SK-N-SH (cell line): ENCODE measurements around the gene ASTN2. TPM values are rescaled to one million over a fixed set of nuclear protein-coding genes. Genes with fewer than 3 reads are reported as not detected.

Experiments used
- CTCF ChIA-PET: fragments of 300-600, 350-600 bp; formaldehyde crosslinking; extraction: SDS; loops from one replicate; lab custom pipeline; 2021; lab: Yijun Ruan, JAX
- POLR2A ChIA-PET: fragments of 350-600 bp; sonication (Branson Sonifier 250); formaldehyde crosslinking; extraction: SDS; loops from one replicate; lab custom pipeline; 2020; ENCODE audit warnings: antibody characterized with exemption, inconsistent platforms; lab: Yijun Ruan, JAX
- DNase-seq: peaks from one replicate; pipeline ENCODE4 v3.0.0; 2012
- H2AFZ ChIP-seq: fragments of 200-600 bp; sonication (generic); 2 replicates; pipeline ENCODE4 v1.8.1; 2016; ENCODE audit warnings: antibody characterized with exemption, mild to moderate bottlenecking, low read depth
- H3F3A ChIP-seq: fragments of 200-600 bp; sonication (generic); replicated peaks from 2 replicates; pipeline ENCODE3; 2016; ENCODE audit warnings: antibody characterized with exemption, mild to moderate bottlenecking; ENCODE audit not compliant: insufficient read depth
- H3K27ac ChIP-seq, 2 experiments: fragments of 200-500 bp in 1 of 2; fragments of 200-600 bp in 1 of 2; sonication (Bioruptor generic) in 1 of 2; sonication (generic), shearing (Covaris generic) in 1 of 2; 2 replicates each; pipeline versions ENCODE4 v1.5.1 to v1.6.1; 2014 to 2016; ENCODE audit warnings: low read depth in 2 of 2, inconsistent platforms in 1 of 2, low read length in 1 of 2, mild to moderate bottlenecking in 1 of 2, mixed read lengths in 1 of 2
- H3K27me3 ChIP-seq: fragments of 200-600 bp; sonication (generic), shearing (Covaris generic); 2 replicates; pipeline ENCODE4 v1.6.1; 2016; ENCODE audit warnings: mixed run types; ENCODE audit not compliant: insufficient read depth
- H3K36me3 ChIP-seq, 2 experiments: fragments of 200-500 bp in 1 of 2; fragments of 200-600 bp in 1 of 2; sonication (Bioruptor generic) in 1 of 2; sonication (generic) in 1 of 2; replicated peaks in 1 of 2; 2 replicates each; pipeline versions ENCODE3 to v1.5.1; 2014 to 2016; ENCODE audit warnings: low read length in 1 of 2, mild to moderate bottlenecking in 1 of 2; ENCODE audit not compliant: insufficient read depth in 2 of 2, control insufficient read depth in 1 of 2
- H3K4me1 ChIP-seq, 2 experiments: fragments of 200-500 bp in 1 of 2; fragments of 200-600 bp in 1 of 2; sonication (Bioruptor generic) in 1 of 2; sonication (generic), shearing (Covaris generic) in 1 of 2; 2 replicates each; pipeline versions ENCODE4 v1.5.1 to v1.6.1; 2014 to 2016; ENCODE audit warnings: low read depth in 1 of 2, low read length in 1 of 2, mixed run types in 1 of 2; ENCODE audit not compliant: insufficient read depth in 2 of 2, control insufficient read depth in 1 of 2
- H3K4me2 ChIP-seq: fragments of 200-600 bp; sonication (generic), shearing (Covaris generic); 2 replicates; pipeline ENCODE4 v1.6.1; 2017; ENCODE audit warnings: mixed run types
- H3K4me3 ChIP-seq, 2 experiments: fragments of 200-500 bp in 1 of 2; fragments of 200-600 bp in 1 of 2; sonication (Bioruptor generic) in 1 of 2; sonication (generic), shearing (Covaris generic) in 1 of 2; 2 replicates each; pipeline versions ENCODE4 v1.5.1 to v1.8.1; 2014 to 2016; ENCODE audit warnings: low read depth in 2 of 2, inconsistent platforms in 1 of 2, low read length in 1 of 2, mild to moderate bottlenecking in 1 of 2, mixed read lengths in 1 of 2, moderate library complexity in 1 of 2
- H3K79me2 ChIP-seq: fragments of 200-600 bp; sonication (generic); 2 replicates; pipeline ENCODE4 v1.8.1; 2017; ENCODE audit warnings: mild to moderate bottlenecking; ENCODE audit not compliant: insufficient read depth
- H3K9ac ChIP-seq: fragments of 200-600 bp; sonication (generic); 2 replicates; pipeline ENCODE4 v1.6.1; 2017; ENCODE audit warnings: mixed run types
- H3K9me2 ChIP-seq: fragments of 200-600 bp; sonication (generic); 2 replicates; pipeline ENCODE4 v1.6.1; 2017; ENCODE audit warnings: mixed run types
- H3K9me3 ChIP-seq: fragments of 200-600 bp; sonication (generic); 2 replicates; pipeline ENCODE4 v1.6.1; 2017; ENCODE audit warnings: mixed run types, mild to moderate bottlenecking, moderate library complexity
- H4K20me1 ChIP-seq: fragments of 200-600 bp; sonication (generic); 2 replicates; pipeline ENCODE4 v1.6.1; 2017; ENCODE audit warnings: mild to moderate bottlenecking, mixed run types; ENCODE audit not compliant: insufficient read depth
- CHD2 ChIP-seq: fragments of 150-350 bp; IDR thresholded peaks from 2 replicates; pipeline ENCODE4 v1.6.1; 2018; ENCODE audit warnings: low read length; ENCODE audit not compliant: partially characterized antibody
- ELF1 ChIP-seq: IDR thresholded peaks from 2 replicates; pipeline ENCODE4 v1.4.0; 2012
- EZH2phosphoT487 ChIP-seq: fragments of 200-600 bp; sonication (generic); IDR thresholded peaks from 2 replicates; pipeline ENCODE4 v1.6.1; 2017; ENCODE audit warnings: low read depth, mixed run types, mild to moderate bottlenecking, antibody characterized with exemption, moderate library complexity, borderline replicate concordance
- FOSL2 ChIP-seq: IDR thresholded peaks from 2 replicates; pipeline ENCODE4 v1.4.0; 2012; ENCODE audit warnings: low read depth, mild to moderate bottlenecking, moderate library complexity, borderline replicate concordance
- GATA2 ChIP-seq: sonication (generic); formaldehyde crosslinking; IDR thresholded peaks from 2 replicates; pipeline ENCODE4 v1.5.0; 2020; ENCODE audit warnings: mild to moderate bottlenecking, missing genetic modification reagents
- IRF3 ChIP-seq: fragments of 150-350 bp; IDR thresholded peaks from 2 replicates; pipeline ENCODE4 v1.6.1; 2016; ENCODE audit warnings: mild to moderate bottlenecking, low read depth, low read length
- JUND ChIP-seq: IDR thresholded peaks from 2 replicates; pipeline ENCODE4 v1.4.0; 2012
- NFIC ChIP-seq: IDR thresholded peaks from 2 replicates; pipeline ENCODE4 v1.4.0; 2012; ENCODE audit warnings: borderline replicate concordance
- NRF1 ChIP-seq: IDR thresholded peaks from 2 replicates; pipeline ENCODE4 v1.6.1; 2012; ENCODE audit warnings: low read depth, mild to moderate bottlenecking, low read length
- RAD21 ChIP-seq: IDR thresholded peaks from 2 replicates; pipeline ENCODE4 v1.6.1; 2012; ENCODE audit warnings: mild to moderate bottlenecking, low read length
- RCOR1 ChIP-seq: fragments of 150-350 bp; IDR thresholded peaks from 2 replicates; pipeline ENCODE4 v1.6.1; 2017; ENCODE audit warnings: antibody characterized with exemption, low read length
- SIN3A ChIP-seq: IDR thresholded peaks from 2 replicates; pipeline ENCODE4 v1.6.1; 2012; ENCODE audit warnings: low read depth, mild to moderate bottlenecking, low read length, moderate library complexity, borderline replicate concordance
- TEAD4 ChIP-seq: IDR thresholded peaks from 2 replicates; pipeline ENCODE4 v1.4.0; 2012; ENCODE audit warnings: mild to moderate bottlenecking, borderline replicate concordance; ENCODE audit not compliant: insufficient read depth
- ZBTB33 ChIP-seq: IDR thresholded peaks from 2 replicates; pipeline ENCODE4 v1.4.0; 2012; ENCODE audit warnings: low read depth, borderline replicate concordance
- WGBS: methylation state at CpG from one replicate; pipeline ENCODE4 v1.1.6; 2017; ENCODE audit warnings: low lambda C conversion rate; 5-methylcytosine and 5-hydroxymethylcytosine counted together
- polyA plus RNA-seq, 3 experiments: library from polyadenylated mRNA; depleted of rRNA; stranded (reverse); fragments of >200 nt; gene quantifications; 2 replicates each; pipeline ENCODE4 v1.2.3, GENCODE V29; 2012
- TF ChIP-seq, protein P1 (sequence below): IDR thresholded peaks from 2 replicates; pipeline ENCODE4 v1.4.0; 2012; ENCODE audit warnings: low read depth
- TF ChIP-seq, protein P2 (sequence below): fragments of 200-600 bp; sonication (generic); IDR thresholded peaks from 2 replicates; pipeline ENCODE4 v1.6.1; 2017; ENCODE audit warnings: antibody characterized with exemption, mild to moderate bottlenecking, moderate library complexity
- TF ChIP-seq, protein P3 (sequence below): IDR thresholded peaks from 2 replicates; pipeline ENCODE4 v1.4.0; 2012; ENCODE audit warnings: low read depth, borderline replicate concordance
- TF ChIP-seq, protein P4 (sequence below): fragments of 150-350 bp; IDR thresholded peaks from 2 replicates; pipeline ENCODE4 v1.6.1; 2017; ENCODE audit warnings: antibody characterized with exemption, low read length, low read depth, borderline replicate concordance

Gene ASTN2
- polyA plus RNA-seq, 1 of the 3 experiments (the other 2 are of a cell fraction) = 6.6 TPM

DNA sequence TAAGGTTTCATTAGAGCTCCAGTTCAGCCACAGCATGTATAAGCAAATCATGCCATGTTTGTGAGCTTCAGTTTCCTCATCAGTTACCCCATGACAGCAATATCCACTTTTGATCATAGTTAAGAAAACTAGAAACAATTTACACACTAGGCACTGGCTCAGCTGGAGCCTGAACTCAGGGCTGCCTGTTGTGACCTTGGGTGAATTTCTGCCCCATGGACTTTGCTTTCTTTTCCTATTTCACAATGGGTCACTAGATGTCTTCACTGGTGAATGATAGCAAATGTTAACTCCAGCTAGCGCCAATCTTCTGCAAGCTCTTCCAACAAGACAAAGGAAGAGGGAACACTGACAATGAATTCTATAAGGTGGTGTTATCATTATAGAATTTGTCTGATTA lies 961.1 kb downstream of the ASTN2 start:
- no peaks in the 10 kb centered on the region for H3K9me2 ChIP-seq
- TF ChIP-seq TEAD4 (no peak), GATA2 (CRISPR knock-in tag) (no peak), ZBTB33 (no peak), NFIC (no peak), JUND (no peak), CHD2 (no peak), SIN3A (no peak), ELF1 (no peak), EZH2phosphoT487 (no peak), FOSL2 (no peak), RAD21 (no peak), RCOR1 (no peak)
- TF ChIP-seq, protein P1, sequence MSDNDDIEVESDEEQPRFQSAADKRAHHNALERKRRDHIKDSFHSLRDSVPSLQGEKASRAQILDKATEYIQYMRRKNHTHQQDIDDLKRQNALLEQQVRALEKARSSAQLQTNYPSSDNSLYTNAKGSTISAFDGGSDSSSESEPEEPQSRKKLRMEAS = no peak
- ChIA-PET CTCF (no interaction called here), POLR2A (no interaction called here)
- 94% methylated on average over 1 of the region's 1 CpG for WGBS
- H3K36me3 ChIP-seq = no peaks in the 10 kb centered on the region
- no peaks in the 10 kb centered on the region for H3F3A ChIP-seq
- H3K27ac ChIP-seq = no peak overlapping the region
- H2AFZ ChIP-seq = no peak overlapping the region
- H3K79me2 ChIP-seq = no peaks in the 10 kb centered on the region
- H3K9ac ChIP-seq = no peak overlapping the region
- H3K4me3 ChIP-seq = no peak overlapping the region
- H3K27me3 ChIP-seq = no peaks in the 10 kb centered on the region
- no peak overlapping the region for H3K4me2 ChIP-seq
- no peaks in the 10 kb centered on the region for H3K9me3 ChIP-seq
- no peaks in the 10 kb centered on the region for H4K20me1 ChIP-seq
- DNase-seq = no peak
- H3K4me1 ChIP-seq = no peaks in the 10 kb centered on the region

- Histone ChIP-seq H3K79me2 (no peaks in the 10 kb centered on the region), H3K9me3 (no peaks in the 10 kb centered on the region), H3K27ac (no peak overlapping the region), H4K20me1 (no peaks in the 10 kb centered on the region), H3K4me3 (no peak overlapping the region), H3K9ac (no peak overlapping the region), H3K27me3 (no peaks in the 10 kb centered on the region), H3K4me2 (no peak overlapping the region), H3K4me1 (no peaks in the 10 kb centered on the region), H3F3A (no peaks in the 10 kb centered on the region), H3K36me3 (no peaks in the 10 kb centered on the region), H2AFZ (no peak overlapping the region), H3K9me2 (no peaks in the 10 kb centered on the region)
- ChIA-PET CTCF (no interaction called here), POLR2A (no interaction called here)
- no peak for DNase-seq
- TF ChIP-seq, protein P2, sequence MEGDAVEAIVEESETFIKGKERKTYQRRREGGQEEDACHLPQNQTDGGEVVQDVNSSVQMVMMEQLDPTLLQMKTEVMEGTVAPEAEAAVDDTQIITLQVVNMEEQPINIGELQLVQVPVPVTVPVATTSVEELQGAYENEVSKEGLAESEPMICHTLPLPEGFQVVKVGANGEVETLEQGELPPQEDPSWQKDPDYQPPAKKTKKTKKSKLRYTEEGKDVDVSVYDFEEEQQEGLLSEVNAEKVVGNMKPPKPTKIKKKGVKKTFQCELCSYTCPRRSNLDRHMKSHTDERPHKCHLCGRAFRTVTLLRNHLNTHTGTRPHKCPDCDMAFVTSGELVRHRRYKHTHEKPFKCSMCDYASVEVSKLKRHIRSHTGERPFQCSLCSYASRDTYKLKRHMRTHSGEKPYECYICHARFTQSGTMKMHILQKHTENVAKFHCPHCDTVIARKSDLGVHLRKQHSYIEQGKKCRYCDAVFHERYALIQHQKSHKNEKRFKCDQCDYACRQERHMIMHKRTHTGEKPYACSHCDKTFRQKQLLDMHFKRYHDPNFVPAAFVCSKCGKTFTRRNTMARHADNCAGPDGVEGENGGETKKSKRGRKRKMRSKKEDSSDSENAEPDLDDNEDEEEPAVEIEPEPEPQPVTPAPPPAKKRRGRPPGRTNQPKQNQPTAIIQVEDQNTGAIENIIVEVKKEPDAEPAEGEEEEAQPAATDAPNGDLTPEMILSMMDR = no peak
- no peak for TF ChIP-seq TEAD4
- TF ChIP-seq IRF3 = no peak
- TF ChIP-seq, protein P3, sequence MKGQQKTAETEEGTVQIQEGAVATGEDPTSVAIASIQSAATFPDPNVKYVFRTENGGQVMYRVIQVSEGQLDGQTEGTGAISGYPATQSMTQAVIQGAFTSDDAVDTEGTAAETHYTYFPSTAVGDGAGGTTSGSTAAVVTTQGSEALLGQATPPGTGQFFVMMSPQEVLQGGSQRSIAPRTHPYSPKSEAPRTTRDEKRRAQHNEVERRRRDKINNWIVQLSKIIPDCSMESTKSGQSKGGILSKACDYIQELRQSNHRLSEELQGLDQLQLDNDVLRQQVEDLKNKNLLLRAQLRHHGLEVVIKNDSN = no peak
- no peak for TF ChIP-seq ZBTB33
- TF ChIP-seq, protein P4, sequence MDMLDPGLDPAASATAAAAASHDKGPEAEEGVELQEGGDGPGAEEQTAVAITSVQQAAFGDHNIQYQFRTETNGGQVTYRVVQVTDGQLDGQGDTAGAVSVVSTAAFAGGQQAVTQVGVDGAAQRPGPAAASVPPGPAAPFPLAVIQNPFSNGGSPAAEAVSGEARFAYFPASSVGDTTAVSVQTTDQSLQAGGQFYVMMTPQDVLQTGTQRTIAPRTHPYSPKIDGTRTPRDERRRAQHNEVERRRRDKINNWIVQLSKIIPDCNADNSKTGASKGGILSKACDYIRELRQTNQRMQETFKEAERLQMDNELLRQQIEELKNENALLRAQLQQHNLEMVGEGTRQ = no peak
- TF ChIP-seq NRF1 = no peak
Measured at GRCh38 chr9:116452634-116453033, 962.2 kb downstream of the ASTN2 start.
